ENCODE measurements around the gene COL27A1.

Gene COL27A1

GRCh38 chr9:114334490-114334889, 179.2 kb downstream of the COL27A1 start (continued):
- TF ChIP-seq CREB5 (CRISPR knock-in tag; IDR thresholded peaks at IDR 0.05; ENCODE audit: low read depth) = no peak
- no peak for TF ChIP-seq CSRNP3 (CRISPR knock-in tag; IDR thresholded peaks at IDR 0.05)
- no peak for TF ChIP-seq TOX (CRISPR knock-in tag; IDR thresholded peaks at IDR 0.05; ENCODE audit: borderline replicate concordance)
- no peak for TF ChIP-seq GLIS3 (CRISPR knock-in tag; IDR thresholded peaks at IDR 0.05)
- no peak for TF ChIP-seq ISL1 (CRISPR knock-in tag; IDR thresholded peaks at IDR 0.05)

- TF ChIP-seq CSRNP3 (CRISPR knock-in tag; IDR thresholded peaks at IDR 0.05) (no peak), ZFP30 (CRISPR knock-in tag; IDR thresholded peaks at IDR 0.05) (no peak), GLIS3 (CRISPR knock-in tag; IDR thresholded peaks at IDR 0.05) (no peak), ZNF565 (CRISPR knock-in tag; conservative IDR thresholded peaks at IDR 0.05; ENCODE audit: low read depth) (no peak), OSR1 (CRISPR knock-in tag; IDR thresholded peaks at IDR 0.05) (no peak), TCF4 (CRISPR knock-in tag; IDR thresholded peaks at IDR 0.05; ENCODE audit: borderline replicate concordance) (no peak), CSDC2 (CRISPR knock-in tag; IDR thresholded peaks at IDR 0.05) (no peak), CREB5 (CRISPR knock-in tag; IDR thresholded peaks at IDR 0.05; ENCODE audit: low read depth) (no peak), ZC3H10 (CRISPR knock-in tag; IDR thresholded peaks at IDR 0.05) (no peak), RARB (CRISPR knock-in tag; IDR thresholded peaks at IDR 0.05) (no peak), ZNF70 (CRISPR knock-in tag; IDR thresholded peaks at IDR 0.05) (no peak), POU6F1 (CRISPR knock-in tag; IDR thresholded peaks at IDR 0.05; ENCODE audit: borderline replicate concordance, low read depth) (no peak), PPARA (CRISPR knock-in tag; IDR thresholded peaks at IDR 0.05; ENCODE audit: borderline replicate concordance) (no peak), TOX (CRISPR knock-in tag; IDR thresholded peaks at IDR 0.05; ENCODE audit: borderline replicate concordance) (no peak), ZFP3 (CRISPR knock-in tag; IDR thresholded peaks at IDR 0.05) (no peak), ISL1 (CRISPR knock-in tag; IDR thresholded peaks at IDR 0.05) (no peak), ESRRG (CRISPR knock-in tag; IDR thresholded peaks at IDR 0.05) (no peak), BACH2 (CRISPR knock-in tag; IDR thresholded peaks at IDR 0.05; ENCODE audit: borderline replicate concordance) (no peak)
Measured at GRCh38 chr9:114335745-114336144, 180.4 kb downstream of the COL27A1 start.

GRCh38 chr9:114336157-114336556, 180.8 kb downstream of the COL27A1 start:
- ATAC-seq = no peak
- TF ChIP-seq ZC3H10 (CRISPR knock-in tag; IDR thresholded peaks at IDR 0.05) (no peak), SNAI2 (CRISPR knock-in tag; IDR thresholded peaks at IDR 0.05) (no peak), ESRRG (CRISPR knock-in tag; IDR thresholded peaks at IDR 0.05) (no peak), ZFP30 (CRISPR knock-in tag; IDR thresholded peaks at IDR 0.05) (no peak), CSDC2 (CRISPR knock-in tag; IDR thresholded peaks at IDR 0.05) (no peak), PATZ1 (CRISPR knock-in tag; IDR thresholded peaks at IDR 0.05; ENCODE audit: borderline replicate concordance) (no peak), PPARA (CRISPR knock-in tag; IDR thresholded peaks at IDR 0.05; ENCODE audit: borderline replicate concordance) (no peak), CREB5 (CRISPR knock-in tag; IDR thresholded peaks at IDR 0.05; ENCODE audit: low read depth) (no peak), TSHZ2 (CRISPR knock-in tag; IDR thresholded peaks at IDR 0.05) (no peak), ZNF70 (CRISPR knock-in tag; IDR thresholded peaks at IDR 0.05) (no peak), ZNF565 (CRISPR knock-in tag; conservative IDR thresholded peaks at IDR 0.05; ENCODE audit: low read depth) (no peak)

More at GRCh38 chr9:114335745-114336144, 180.4 kb downstream of the COL27A1 start:
- ATAC-seq = no peak
